Limb (tissue), 2 donors: ENCODE results near the gene POLR2J3.
A peak's percentile ranks its signal among the peaks of the same experiment; 100 is the strongest.
"Not testable (repeated sequence)": the region's sequence is repeated elsewhere in the genome, so short reads cannot be mapped to it uniquely, and the experiment has no call there.

Experiments
- DNase-seq, 2 donors: peaks; one replicate each; pipeline ENCODE4 v3.0.0-alpha.2; 2016; ENCODE audit errors: extremely low spot score in 2 of 2

The POLR2J3 gene

DNA sequence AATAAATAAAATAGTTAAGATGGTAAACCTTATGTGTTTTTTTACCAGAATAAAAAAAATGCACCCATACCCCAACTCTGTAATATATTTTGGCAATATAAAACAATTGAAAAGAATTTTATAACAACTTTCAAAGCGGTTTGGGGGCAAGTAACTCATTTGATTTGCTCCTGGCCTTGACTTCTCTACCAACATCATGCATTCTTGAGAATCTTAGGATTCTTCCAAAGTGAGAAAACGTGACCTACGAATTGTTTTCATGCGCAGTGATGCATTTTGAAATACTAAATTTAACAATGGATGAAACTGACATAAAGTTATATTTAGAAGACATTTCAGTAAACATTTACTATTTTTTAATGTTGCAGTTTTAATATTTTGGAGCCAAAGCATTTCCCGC is 51.6 kb downstream of the POLR2J3 start:
- not testable (repeated sequence) for DNase-seq

DNA sequence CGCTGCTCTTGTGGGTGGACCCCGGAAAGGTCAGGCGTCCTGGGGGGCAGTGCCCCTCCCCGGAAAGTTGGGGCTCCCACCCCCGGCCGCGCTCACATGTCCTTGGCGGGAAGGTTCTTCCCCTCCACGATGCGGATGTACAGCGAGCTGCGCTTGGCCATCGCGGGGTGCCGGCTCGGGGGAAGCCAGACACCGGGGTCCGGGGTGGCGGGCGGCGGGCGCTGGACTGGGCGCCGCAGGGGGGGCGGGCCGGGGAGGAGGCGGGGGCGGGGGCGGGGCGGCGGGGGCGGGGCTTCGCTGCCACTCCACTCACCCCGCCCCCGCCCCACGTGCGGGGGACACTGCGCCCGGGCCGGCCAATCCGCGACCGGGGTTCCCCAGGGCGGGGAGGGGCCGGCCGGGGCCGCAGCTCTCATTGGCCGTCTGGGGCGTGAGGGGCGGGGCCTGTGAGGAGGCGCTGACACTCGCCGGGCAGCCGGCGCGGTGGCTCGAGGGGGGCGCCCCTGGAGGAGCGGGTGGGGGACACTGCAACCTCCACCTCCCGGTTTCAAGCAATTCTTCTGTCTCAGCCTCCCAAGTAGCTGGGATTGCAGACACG is 54.7 kb downstream of the POLR2J3 start, which contains the start of gene RASA4B:
Gene RASA4B, minus strand, starts transcription at position 228 of the 598 bp plus-strand sequence. Its CDS starts 67 bp downstream, at position 161.
- peak in 1 of 2 donors; percentile 72 for DNase-seq
